Endothelial cell of umbilical vein (primary cell): ENCODE results near the gene ZPR1. TPM values are rescaled to one million over a fixed set of nuclear protein-coding genes. Genes with fewer than 3 reads are reported as not detected.

Source experiments
- BruUV-seq: library from RNA; stranded (reverse); fragments of 400-500 nt; replicated peaks from 2 replicates; lab custom pipeline; 2021; lab: Mats Ljungman, UMichigan
- CTCF ChIA-PET: fragments of 300-600, 350-600 bp; sonication (Branson Sonifier 250); formaldehyde crosslinking; loops from one replicate; lab custom pipeline; 2021; ENCODE audit warnings: antibody characterized with exemption, inconsistent platforms; lab: Charles Lee
- POLR2A ChIA-PET: fragments of 300-600, 350-600 bp; sonication (Branson Sonifier 250); formaldehyde crosslinking; loops from one replicate; lab custom pipeline; 2021; ENCODE audit warnings: antibody characterized with exemption, inconsistent platforms; lab: Charles Lee
- DNase-seq: peaks from one replicate; pipeline ENCODE4 v3.0.0-alpha.2; 2011; ENCODE audit warnings: low read depth, low spot score
- FAIRE-seq: peaks from 2 replicates; lab custom pipeline; 2011; peaks lifted over from hg19 to GRCh38; lab: Jason Lieb, UNC
- H2AFZ ChIP-seq: 2 replicates; pipeline ENCODE4 v1.6.0; 2012; ENCODE audit warnings: low read depth, low read length, control low read depth, inconsistent platforms
- H3K27ac ChIP-seq: 2 replicates; pipeline ENCODE4 v1.5.1; 2011; ENCODE audit warnings: low read depth, mild to moderate bottlenecking, control low read depth, low read length, moderate library complexity; ENCODE audit not compliant: insufficient read depth
- H3K27me3 ChIP-seq, 2 experiments: 2 replicates each; pipeline versions ENCODE4 v1.6.0 to v1.6.1; 2011; ENCODE audit warnings: low read length in 2 of 2, mixed read lengths in 1 of 2; ENCODE audit not compliant: control insufficient read depth in 2 of 2, insufficient read depth in 2 of 2
- H3K36me3 ChIP-seq, 2 experiments: 2 replicates in 1 of 2; 3 replicates in 1 of 2; pipeline ENCODE4 v1.5.1; 2011; ENCODE audit warnings: low read length in 2 of 2, mild to moderate bottlenecking in 1 of 2, moderate library complexity in 1 of 2; ENCODE audit not compliant: control insufficient read depth in 2 of 2, insufficient read depth in 2 of 2; ENCODE audit errors: extremely low read depth in 1 of 2
- H3K4me1 ChIP-seq: 3 replicates; pipeline ENCODE4 v1.5.1; 2011; ENCODE audit warnings: mild to moderate bottlenecking, low read length; ENCODE audit not compliant: control insufficient read depth, insufficient read depth; ENCODE audit errors: extremely low read depth
- H3K4me2 ChIP-seq: 2 replicates; pipeline ENCODE4 v1.6.1; 2011; ENCODE audit warnings: low read length, control low read depth, mixed read lengths; ENCODE audit not compliant: insufficient read depth
- H3K4me3 ChIP-seq, 3 experiments: fragments of 200-600 bp in 1 of 3; sonication (generic), shearing (Covaris generic) in 1 of 3; replicated peaks in 1 of 3; 2 replicates each; pipeline ENCODE4 v1.5.1; 2011 to 2016; ENCODE audit warnings: control low read depth in 3 of 3, low read length in 3 of 3, mild to moderate bottlenecking in 2 of 3, inconsistent platforms in 1 of 3, low read depth in 1 of 3, moderate library complexity in 1 of 3; ENCODE audit not compliant: insufficient read depth in 1 of 3
- H3K79me2 ChIP-seq: 2 replicates; pipeline ENCODE4 v1.6.0; 2012; ENCODE audit warnings: low read length, inconsistent platforms; ENCODE audit not compliant: control insufficient read depth, insufficient read depth
- H3K9ac ChIP-seq: replicated peaks from 2 replicates; pipeline ENCODE3; 2011; ENCODE audit warnings: low read length, control low read depth; ENCODE audit not compliant: insufficient read depth; ENCODE audit errors: extremely low read depth
- H3K9me1 ChIP-seq: replicated peaks from 3 replicates; pipeline ENCODE4 v1.6.0; 2011; ENCODE audit warnings: mild to moderate bottlenecking, low read length; ENCODE audit not compliant: control insufficient read depth, insufficient read depth; ENCODE audit errors: extremely low read depth
- H3K9me3 ChIP-seq: replicated peaks from 2 replicates; pipeline ENCODE4 v1.5.1; 2012; ENCODE audit warnings: low read length, inconsistent platforms; ENCODE audit not compliant: control insufficient read depth, insufficient read depth
- H4K20me1 ChIP-seq: replicated peaks from 2 replicates; pipeline ENCODE3; 2011; ENCODE audit warnings: mild to moderate bottlenecking, low read length; ENCODE audit not compliant: control insufficient read depth, insufficient read depth; ENCODE audit errors: extremely low read depth
- CTCF ChIP-seq, 2 donors: IDR thresholded peaks; 1 replicate in 1 of 2; 2 replicates in 1 of 2; pipeline ENCODE4 v1.5.1; 2011; ENCODE audit warnings: low read length in 2 of 2, mild to moderate bottlenecking in 2 of 2, moderate library complexity in 2 of 2, control low read depth in 1 of 2, inconsistent platforms in 1 of 2, low read depth in 1 of 2; ENCODE audit not compliant: insufficient read depth in 1 of 2; ENCODE audit errors: extremely low read depth in 1 of 2
- EZH2 ChIP-seq: IDR thresholded peaks from 2 replicates; pipeline ENCODE4 v1.6.1; 2012; ENCODE audit warnings: borderline replicate concordance, low read depth, mild to moderate bottlenecking, moderate library complexity, low read length, inconsistent platforms; ENCODE audit not compliant: severe bottlenecking
- FOS ChIP-seq: IDR thresholded peaks from 2 replicates; pipeline ENCODE4 v1.6.1; 2011; ENCODE audit warnings: mild to moderate bottlenecking, low read length, moderate library complexity, borderline replicate concordance; ENCODE audit not compliant: insufficient read depth
- GATA2 ChIP-seq: IDR thresholded peaks from 2 replicates; pipeline ENCODE4 v1.7.0; 2011; ENCODE audit warnings: low read depth, mild to moderate bottlenecking, moderate library complexity, mixed read lengths, low read length; ENCODE audit not compliant: insufficient read length, insufficient read depth
- JUN ChIP-seq: IDR thresholded peaks from 2 replicates; pipeline ENCODE4 v1.6.1; 2011; ENCODE audit warnings: borderline replicate concordance, low read depth; ENCODE audit not compliant: insufficient read length, insufficient read depth
- MAX ChIP-seq: IDR thresholded peaks from 2 replicates; pipeline ENCODE4 v1.6.1; 2011; ENCODE audit not compliant: insufficient read depth, insufficient read length
- MYC ChIP-seq: IDR thresholded peaks from one replicate; pipeline ENCODE4 v1.6.1; 2011; ENCODE audit warnings: mild to moderate bottlenecking, low read depth, low read length
- POLR2A ChIP-seq: IDR thresholded peaks from 2 replicates; pipeline ENCODE4 v1.6.1; 2012; ENCODE audit warnings: low read depth, mild to moderate bottlenecking, control low read depth, low read length
- POLR2AphosphoS5 ChIP-seq: IDR thresholded peaks from 2 replicates; pipeline ENCODE4 v1.6.1; 2012; ENCODE audit warnings: low read depth, mild to moderate bottlenecking, control low read depth, low read length, moderate library complexity; ENCODE audit not compliant: insufficient read depth
- dilution Hi-C: fragments of 300-500 bp; cut with MboI; formaldehyde crosslinking; loops from one replicate; pipeline ENCODE4 v1.15.0; 2019; ENCODE audit warnings: low sequenced_read_pairs; ENCODE audit not compliant: extremely low pct_ligation_motif_present
- intact Hi-C: fragments of 100-400 bp; cut with micrococcal nuclease; formaldehyde crosslinking; loops from one replicate; pipeline ENCODE4 v1.10.0; 2022
- polyA plus RNA-seq, 4 experiments: library from polyadenylated mRNA; depleted of rRNA in 3 of 4; stranded (reverse) in 3 of 4; unstranded in 1 of 4; fragments of >200 nt; gene quantifications; 2 replicates each; pipeline versions ENCODE4 v1.2.1 to v1.2.3, GENCODE V29; 2011 to 2012; ENCODE audit warnings: missing spikeins in 1 of 4
- total RNA-seq: library from RNA; stranded (reverse); gene quantifications from 2 replicates; pipeline ENCODE4 v1.2.3, GENCODE V29; 2021

Gene ZPR1
- total and polyA plus RNA-seq, 2 donors (not counting 3 experiments of a cell fraction or from before 2014, with no cell fraction given), result 22.6 to 54.5 TPM

GRCh38 chr11:116829525-116830183, 41.8 kb upstream of the ZPR1 start, which contains the start of gene APOC3:
TSS of gene APOC3 (plus strand) at chr11:116829907. CDS start at chr11:116830583, 676 bp downstream.
- no peak within 1 kb of the TSS for H2AFZ ChIP-seq
- no peak for TF ChIP-seq JUN
- no peak for TF ChIP-seq POLR2AphosphoS5
- TF ChIP-seq CTCF (IDR thresholded peaks at IDR 0.05; ENCODE audit: extremely low read depth in 1 of 2, insufficient read depth in 1 of 2, low read depth in 1 of 2, low read length in 2 of 2), result no peak
- no peak for TF ChIP-seq MAX
- no peak for TF ChIP-seq POLR2A
- no peak for TF ChIP-seq GATA2
- no peak for TF ChIP-seq MYC
- no peak for TF ChIP-seq EZH2
- no peak for TF ChIP-seq FOS
- no peak within 1 kb of the TSS for H3K27ac ChIP-seq
- no TSS peak for BruUV-seq
- H3K9me3 ChIP-seq, result no peaks in the 10 kb centered on the region
- no peaks in the 10 kb centered on the region for H4K20me1 ChIP-seq
- no peaks in the 10 kb centered on the region for H3K79me2 ChIP-seq
- CTCF ChIA-PET, result interaction anchor here (0.6 to 1.9 kb wide), 2 partner anchors 38 to 276 kb away, joined by 4 to 7 read pairs; partner anchors contain the start of gene APOA5
- intact Hi-C loops, result no loop called here
- H3K4me1 ChIP-seq, result no peaks in the 10 kb centered on the region
- no peak within 1 kb of the TSS for H3K4me3 ChIP-seq
- dilution Hi-C loops, result no loop called here
- H3K27me3 ChIP-seq, result no peaks in the 10 kb centered on the region
- H3K9ac ChIP-seq, result no peak within 1 kb of the TSS
- H3K36me3 ChIP-seq, result no peaks in the 10 kb centered on the region
- FAIRE-seq, result no peak
- no peak within 1 kb of the TSS for H3K4me2 ChIP-seq
- H3K9me1 ChIP-seq, result no peaks in the 10 kb centered on the region
- POLR2A ChIA-PET, result no interaction called here
- DNase-seq, result no peak
